ENCODE data around the gene CRACR2A. TPM values are rescaled to one million over a fixed set of nuclear protein-coding genes. Genes with fewer than 3 reads are reported as not detected.

CRACR2A gene
- total RNA-seq, 1 experiment from 2014 or later, result not detected

- ChIA-PET CTCF (no interaction called here), POLR2A (ENCODE audit: unreplicated experiment) (no interaction called here)
- Histone ChIP-seq H3K27ac (ENCODE audit: low read length) (no peak overlapping the region), H3K4me3 (ENCODE audit: low read length) (no peak overlapping the region), H3K79me2 (ENCODE audit: low read length) (no peaks in the 10 kb centered on the region), H3K9ac (ENCODE audit: low read length) (no peak overlapping the region), H3K27me3 (ENCODE audit: low read length) (peaks cover 9% of the 10 kb centered on the region; the same call in 1 of the 2 replicates), H2AFZ (ENCODE audit: low read length) (no peak overlapping the region), H3K4me2 (ENCODE audit: low read length) (no peak overlapping the region), H3K4me1 (ENCODE audit: insufficient read depth, low read length) (no peaks in the 10 kb centered on the region; the same call in 1 of the 2 replicates), H3K9me2 (replicated peaks; ENCODE audit: low read length) (no peaks in the 10 kb centered on the region), H3K9me3 (ENCODE audit: low read length) (no peaks in the 10 kb centered on the region), H3F3A (ENCODE audit: low read length, unreplicated experiment) (no peaks in the 10 kb centered on the region), H3K36me3 (ENCODE audit: low read depth, low read length) (no peaks in the 10 kb centered on the region), H4K20me1 (ENCODE audit: low read length) (no peaks in the 10 kb centered on the region)
- TF ChIP-seq CTCF (conservative IDR thresholded peaks at IDR 0.05; ENCODE audit: low read depth, low read length) (no peak), EZH2phosphoT487 (IDR thresholded peaks at IDR 0.05; ENCODE audit: borderline replicate concordance, low read length) (no peak), EZH2 (IDR thresholded peaks at IDR 0.05; ENCODE audit: low read length, unreplicated experiment) (no peak)
- BruUV-seq (replicated peaks), result no TSS peak
- intact Hi-C loops (cut with micrococcal nuclease), result no loop called here
- ATAC-seq, result no peak
- no peak for DNase-seq
These were observed 7.8 kb downstream of the CRACR2A start for GRCh38 chr12:3745152-3745551.

- TF ChIP-seq CTCF (conservative IDR thresholded peaks at IDR 0.05; ENCODE audit: low read depth, low read length) (no peak), EZH2phosphoT487 (IDR thresholded peaks at IDR 0.05; ENCODE audit: borderline replicate concordance, low read length) (no peak), EZH2 (IDR thresholded peaks at IDR 0.05; ENCODE audit: low read length, unreplicated experiment) (no peak)
- Histone ChIP-seq H3K4me1 (ENCODE audit: insufficient read depth, low read length) (no peaks in the 10 kb centered on the region; the same call in 1 of the 2 replicates), H3K79me2 (ENCODE audit: low read length) (no peaks in the 10 kb centered on the region), H3K4me3 (ENCODE audit: low read length) (no peak overlapping the region), H3K27ac (ENCODE audit: low read length) (no peak overlapping the region), H3K4me2 (ENCODE audit: low read length) (no peak overlapping the region), H3K9me3 (ENCODE audit: low read length) (no peaks in the 10 kb centered on the region), H3K27me3 (ENCODE audit: low read length) (peaks cover 9% of the 10 kb centered on the region; the same call in 1 of the 2 replicates), H3K9me2 (replicated peaks; ENCODE audit: low read length) (no peaks in the 10 kb centered on the region), H3K9ac (ENCODE audit: low read length) (no peak overlapping the region), H3K36me3 (ENCODE audit: low read depth, low read length) (no peaks in the 10 kb centered on the region), H3F3A (ENCODE audit: low read length, unreplicated experiment) (no peaks in the 10 kb centered on the region), H2AFZ (ENCODE audit: low read length) (no peak overlapping the region), H4K20me1 (ENCODE audit: low read length) (no peaks in the 10 kb centered on the region)
- BruUV-seq (replicated peaks), result no TSS peak
- DNase-seq (no peak), ATAC-seq (no peak)
- intact Hi-C loops (cut with micrococcal nuclease), result no loop called here
- ChIA-PET CTCF (no interaction called here), POLR2A (ENCODE audit: unreplicated experiment) (no interaction called here)
These were observed 8.5 kb downstream of the CRACR2A start for GRCh38 chr12:3744229-3744901.

GRCh38 chr12:3743803-3744202, 9.1 kb downstream of the CRACR2A start:
- H3K36me3 ChIP-seq (ENCODE audit: low read depth, low read length), result no peaks in the 10 kb centered on the region
- intact Hi-C loops (cut with micrococcal nuclease), result no loop called here
- ATAC-seq (no peak), DNase-seq (no peak)
- no peak overlapping the region for H3K27ac ChIP-seq (ENCODE audit: low read length)
- no peaks in the 10 kb centered on the region for H3K79me2 ChIP-seq (ENCODE audit: low read length)
- H3K9me3 ChIP-seq (ENCODE audit: low read length), result no peaks in the 10 kb centered on the region
- no peaks in the 10 kb centered on the region for H3F3A ChIP-seq (ENCODE audit: low read length, unreplicated experiment)
- POLR2A ChIA-PET (ENCODE audit: unreplicated experiment), result no interaction called here
- H3K4me3 ChIP-seq (ENCODE audit: low read length), result no peak overlapping the region
- peaks cover 12% of the 10 kb centered on the region; the same call in 1 of the 2 replicates for H3K27me3 ChIP-seq (ENCODE audit: low read length)
- no peak overlapping the region for H3K9ac ChIP-seq (ENCODE audit: low read length)
- no peaks in the 10 kb centered on the region for H4K20me1 ChIP-seq (ENCODE audit: low read length)
- no peaks in the 10 kb centered on the region for H3K9me2 ChIP-seq (replicated peaks; ENCODE audit: low read length)
- no TSS peak for BruUV-seq (replicated peaks)
- no peak overlapping the region for H3K4me2 ChIP-seq (ENCODE audit: low read length)
- CTCF ChIA-PET, result no interaction called here
- H2AFZ ChIP-seq (ENCODE audit: low read length), result no peak overlapping the region
- TF ChIP-seq CTCF (conservative IDR thresholded peaks at IDR 0.05; ENCODE audit: low read depth, low read length) (no peak), EZH2phosphoT487 (IDR thresholded peaks at IDR 0.05; ENCODE audit: borderline replicate concordance, low read length) (no peak), EZH2 (IDR thresholded peaks at IDR 0.05; ENCODE audit: low read length, unreplicated experiment) (no peak)
- no peaks in the 10 kb centered on the region; the same call in 1 of the 2 replicates for H3K4me1 ChIP-seq (ENCODE audit: insufficient read depth, low read length)
